K562 treated with DMSO at 1 percent for 4 hours (cell line): ENCODE results near the gene CCDC85C. TPM values are rescaled to one million over a fixed set of nuclear protein-coding genes. Genes with fewer than 3 reads are reported as not detected.

ENCODE experiments used
- total RNA-seq: library from RNA; unstranded; fragments of 300-600 nt; gene quantifications from 2 replicates; pipeline ENCODE4 v1.2.3, GENCODE V29; 2022; ENCODE audit not compliant: insufficient read depth

CCDC85C gene
- 4.4 and 6.1 TPM in 2 replicates for total RNA-seq

GRCh38 chr14:99603471-99604277, at the start of gene CCDC85C:
Gene CCDC85C, minus strand, starts transcription at chr14:99604207. Its CDS starts 248 bp downstream, at chr14:99603959.

GRCh38 chr14:99644723-99645544, 40.9 kb upstream of the CCDC85C start, which contains the start of gene HHIPL1:
Gene HHIPL1, plus strand, starts transcription at chr14:99645129. Its CDS starts 79 bp downstream, at chr14:99645208.

GRCh38 chr14:99480917-99481744, 122.9 kb downstream of the CCDC85C start, which contains the start of gene CCNK:
Gene CCNK, plus strand, starts transcription at chr14:99481409. Its CDS starts 11,269 bp downstream, at chr14:99492678.

GRCh38 chr14:99479906-99480869, 123.8 kb downstream of the CCDC85C start, which contains the start of gene SETD3:
Gene SETD3, minus strand, starts transcription at chr14:99480859. Its CDS starts 15,054 bp downstream, at chr14:99465805.

Other genes starting within 250 kb of the CCDC85C start
- 24.7 and 25.9 TPM in 2 replicates for gene SETD3, start 123.3 kb downstream of the CCDC85C start, total RNA-seq
- gene CCNK, start 122.8 kb downstream of the CCDC85C start, total RNA-seq: 27.0 and 27.9 TPM in 2 replicates
- gene HHIPL1, start 40.9 kb upstream of the CCDC85C start, total RNA-seq: not detected in 2 replicates
- gene CYP46A1, start 80.1 kb upstream of the CCDC85C start, total RNA-seq: not detected in 2 replicates
- gene EML1, start 189.2 kb upstream of the CCDC85C start, total RNA-seq: 9.4 TPM in 1 of 2 replicates, not detected in the other